Esophagus muscularis mucosa (tissue), 3 donors: ENCODE data around the gene USP22.

ENCODE experiments used
- CTCF ChIP-seq, 3 experiments: fragments of 200-600 bp in 2 of 3; fragments of 450-650 bp in 1 of 3; sonication (generic) in 2 of 3; IDR thresholded peaks; one replicate each; pipeline ENCODE4 v1.5.1; 2017 to 2019; ENCODE audit warnings: antibody characterized with exemption in 3 of 3, mild to moderate bottlenecking in 2 of 3, moderate library complexity in 1 of 3
- POLR2AphosphoS5 ChIP-seq, 2 donors: sonication (generic); formaldehyde crosslinking; IDR thresholded peaks; one replicate each; pipeline ENCODE4 v1.6.1; 2017; ENCODE audit warnings: antibody characterized with exemption in 2 of 2

DNA sequence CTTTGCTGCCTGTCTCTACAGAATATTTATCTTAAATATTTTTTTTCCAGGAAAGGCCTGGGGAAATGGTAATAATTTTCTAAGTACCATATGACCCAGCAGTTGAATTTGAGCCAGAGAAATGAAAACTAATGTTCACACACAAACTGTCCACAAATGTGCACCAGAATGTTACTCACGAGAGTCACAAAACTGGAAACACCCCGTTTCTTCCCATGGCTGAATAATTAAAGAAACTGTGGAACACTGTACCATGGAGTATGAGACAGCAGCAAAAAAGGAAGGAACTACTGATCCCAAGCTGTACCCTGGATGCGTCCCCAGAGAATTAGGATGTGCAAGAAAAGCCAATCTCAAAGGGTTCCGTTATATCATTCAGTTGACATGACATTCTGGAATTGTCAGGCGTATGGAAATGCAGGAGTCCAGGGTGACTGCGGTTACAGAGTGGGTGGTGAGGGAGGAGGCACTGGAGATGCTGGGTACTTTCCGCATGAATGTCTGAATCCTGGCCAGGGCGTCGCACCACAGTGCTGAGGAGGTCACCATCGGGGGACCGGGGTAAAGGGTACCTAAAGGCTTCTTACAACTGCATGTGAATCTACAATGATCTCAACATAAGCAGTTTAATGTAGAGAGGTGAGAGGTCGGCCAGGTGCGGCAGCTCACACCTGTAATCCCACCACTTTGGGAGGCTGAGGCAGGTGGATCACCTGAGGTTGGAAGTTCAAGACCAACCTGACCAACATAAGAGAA, 34.5 kb downstream of the USP22 start:
- no peak for TF ChIP-seq CTCF (IDR thresholded peaks at IDR 0.05)
- TF ChIP-seq POLR2AphosphoS5 (IDR thresholded peaks at IDR 0.05): no peak
